H1 (cell line): ENCODE measurements around the gene SPATA31E1. TPM values are rescaled to one million over a fixed set of nuclear protein-coding genes. Genes with fewer than 3 reads are reported as not detected.

Experiments
- CTCF ChIA-PET: fragments of 300-600 bp; sonication (Branson Sonifier 250); formaldehyde crosslinking; loops from one replicate; lab custom pipeline; 2021; ENCODE audit not compliant: partially characterized antibody; lab: Charles Lee
- POLR2A ChIA-PET: fragments of 300-600 bp; sonication (Branson Sonifier 250); formaldehyde crosslinking; loops from one replicate; lab custom pipeline; 2021; ENCODE audit warnings: inconsistent platforms; ENCODE audit not compliant: partially characterized antibody; lab: Charles Lee
- DNase-seq, 2 experiments: peaks; one replicate each; pipeline versions ENCODE4 v3.0.0 to v3.0.0-alpha.2; 2010 to 2022; ENCODE audit warnings: low spot score in 2 of 2, low read depth in 1 of 2, mixed read lengths in 1 of 2
- FAIRE-seq: peaks from 2 replicates; lab custom pipeline; 2011; peaks lifted over from hg19 to GRCh38; lab: Jason Lieb, UNC
- H2AFZ ChIP-seq: 2 replicates; pipeline ENCODE4 v1.8.1; 2012; ENCODE audit warnings: low read length, inconsistent platforms
- H2AK5ac ChIP-seq: 2 replicates; pipeline ENCODE4 v1.6.1; 2013; ENCODE audit warnings: low read depth, low read length
- H2BK120ac ChIP-seq: replicated peaks from 2 replicates; pipeline ENCODE3; 2013; ENCODE audit warnings: low read depth, low read length, inconsistent platforms
- H2BK12ac ChIP-seq: 2 replicates; pipeline ENCODE4 v1.6.1; 2013; ENCODE audit warnings: low read depth, low read length
- H2BK15ac ChIP-seq: 2 replicates; pipeline ENCODE4 v1.6.1; 2013; ENCODE audit warnings: low read length
- H2BK20ac ChIP-seq: 2 replicates; pipeline ENCODE4 v1.6.1; 2013; ENCODE audit warnings: low read length
- H2BK5ac ChIP-seq: 2 replicates; pipeline ENCODE4 v1.6.1; 2013; ENCODE audit warnings: low read depth, low read length
- H3K14ac ChIP-seq: 2 replicates; pipeline ENCODE4 v1.6.1; 2013; ENCODE audit warnings: inconsistent platforms; ENCODE audit not compliant: insufficient read length
- H3K18ac ChIP-seq: 2 replicates; pipeline ENCODE4 v1.6.1; 2013; ENCODE audit warnings: low read length; ENCODE audit errors: extremely low read depth
- H3K23ac ChIP-seq: 2 replicates; pipeline ENCODE4 v1.6.1; 2013; ENCODE audit warnings: inconsistent platforms; ENCODE audit not compliant: insufficient read length
- H3K23me2 ChIP-seq: 2 replicates; pipeline ENCODE4 v1.6.1; 2013; ENCODE audit warnings: low read depth, low read length
- H3K27ac ChIP-seq: 2 replicates; pipeline ENCODE4 v1.6.1; 2011; ENCODE audit warnings: low read depth, low read length, inconsistent platforms
- H3K27me3 ChIP-seq, 4 experiments: replicated peaks in 1 of 4; 1 replicate in 1 of 4; 2 replicates in 3 of 4; pipeline versions ENCODE4 v1.6.1 to v1.8.1; 2011 to 2013; ENCODE audit warnings: low read length in 3 of 4, mild to moderate bottlenecking in 3 of 4, inconsistent platforms in 2 of 4, mixed read lengths in 2 of 4, moderate library complexity in 1 of 4; ENCODE audit not compliant: control insufficient read depth in 3 of 4, insufficient read depth in 3 of 4; ENCODE audit errors: extremely low read depth in 1 of 4
- H3K36me3 ChIP-seq, 4 experiments: 2 replicates each; pipeline versions ENCODE4 v1.6.1 to v1.8.1; 2011 to 2013; ENCODE audit warnings: mild to moderate bottlenecking in 4 of 4, low read length in 3 of 4, moderate library complexity in 2 of 4, control low read depth in 1 of 4, inconsistent platforms in 1 of 4; ENCODE audit not compliant: insufficient read depth in 4 of 4, control insufficient read depth in 2 of 4
- H3K4ac ChIP-seq: replicated peaks from 2 replicates; pipeline ENCODE3; 2013; ENCODE audit warnings: low read length, low read depth, mixed read lengths, inconsistent platforms; ENCODE audit not compliant: insufficient read length
- H3K4me1 ChIP-seq, 4 experiments: replicated peaks in 1 of 4; 1 replicate in 1 of 4; 2 replicates in 3 of 4; pipeline versions ENCODE4 v1.6.1 to v1.8.1; 2011 to 2013; ENCODE audit warnings: low read length in 3 of 4, inconsistent platforms in 2 of 4, mixed read lengths in 1 of 4; ENCODE audit not compliant: insufficient read depth in 4 of 4, control insufficient read depth in 3 of 4
- H3K4me2 ChIP-seq, 2 experiments: 2 replicates each; pipeline versions ENCODE4 v1.6.1 to v1.8.1; 2011 to 2013; ENCODE audit warnings: low read depth in 2 of 2, low read length in 2 of 2, control low read depth in 1 of 2, inconsistent platforms in 1 of 2, mild to moderate bottlenecking in 1 of 2; ENCODE audit not compliant: insufficient read depth in 1 of 2
- H3K4me3 ChIP-seq, 4 experiments: fragments of 200-600, 300-600 bp in 1 of 4; sonication (generic), shearing (Covaris generic), sonication (Bioruptor Twin) in 1 of 4; 2 replicates each; pipeline versions ENCODE4 v1.5.1 to v1.8.1; 2011 to 2016; ENCODE audit warnings: low read length in 4 of 4, low read depth in 3 of 4, control low read depth in 2 of 4, inconsistent platforms in 2 of 4, mild to moderate bottlenecking in 2 of 4, mixed read lengths in 1 of 4, moderate library complexity in 1 of 4; ENCODE audit not compliant: insufficient read depth in 2 of 4; ENCODE audit errors: extremely low read depth in 1 of 4
- H3K56ac ChIP-seq: replicated peaks from 2 replicates; pipeline ENCODE3; 2013; ENCODE audit warnings: low read depth, mild to moderate bottlenecking, mixed read lengths, low read length, inconsistent platforms; ENCODE audit not compliant: insufficient read length
- H3K79me1 ChIP-seq: 2 replicates; pipeline ENCODE4 v1.6.1; 2013; ENCODE audit warnings: low read depth, low read length, control low read depth
- H3K79me2 ChIP-seq, 2 experiments: 2 replicates each; pipeline versions ENCODE4 v1.6.1 to v1.8.1; 2012 to 2013; ENCODE audit warnings: low read length in 2 of 2, mild to moderate bottlenecking in 2 of 2, inconsistent platforms in 1 of 2; ENCODE audit not compliant: insufficient read depth in 2 of 2, control insufficient read depth in 1 of 2
- H3K9ac ChIP-seq, 4 experiments: replicated peaks in 1 of 4; 1 replicate in 1 of 4; 2 replicates in 3 of 4; pipeline versions ENCODE4 v1.6.1 to v1.8.1; 2011 to 2013; ENCODE audit warnings: low read depth in 3 of 4, low read length in 3 of 4, control low read depth in 2 of 4, mild to moderate bottlenecking in 2 of 4, moderate library complexity in 2 of 4, inconsistent platforms in 1 of 4; ENCODE audit errors: extremely low read depth in 1 of 4
- H3K9me3 ChIP-seq, 2 experiments: 2 replicates each; pipeline versions ENCODE4 v1.6.1 to v1.8.1; 2012 to 2013; ENCODE audit warnings: mild to moderate bottlenecking in 2 of 2, moderate library complexity in 2 of 2, control low read depth in 1 of 2, inconsistent platforms in 1 of 2, low read depth in 1 of 2, low read length in 1 of 2, mixed read lengths in 1 of 2; ENCODE audit not compliant: insufficient read depth in 2 of 2
- H4K20me1 ChIP-seq, 2 experiments: replicated peaks in 1 of 2; 2 replicates each; pipeline versions ENCODE3 to v1.8.1; 2011 to 2013; ENCODE audit warnings: inconsistent platforms in 2 of 2, low read length in 2 of 2, mild to moderate bottlenecking in 1 of 2; ENCODE audit not compliant: insufficient read depth in 2 of 2, control insufficient read depth in 1 of 2
- H4K5ac ChIP-seq: 2 replicates; pipeline ENCODE4 v1.6.1; 2013; ENCODE audit warnings: low read length, low read depth, mixed read lengths, inconsistent platforms; ENCODE audit not compliant: insufficient read length
- H4K8ac ChIP-seq: 2 replicates; pipeline ENCODE4 v1.8.0; 2013; ENCODE audit warnings: mild to moderate bottlenecking, moderate library complexity, low read length, inconsistent platforms; ENCODE audit not compliant: insufficient read depth; ENCODE audit errors: extremely low read depth
- H4K91ac ChIP-seq: replicated peaks from 2 replicates; pipeline ENCODE3; 2013; ENCODE audit warnings: low read length, mixed read lengths, inconsistent platforms; ENCODE audit not compliant: insufficient read length
- ASH2L ChIP-seq: fragments of 200-600, 300-600 bp; sonication (generic); IDR thresholded peaks from one replicate; pipeline ENCODE4 v1.7.1; 2017; ENCODE audit warnings: low read length
- CBX5 ChIP-seq: fragments of 300-800, 300-1000 bp; sonication (generic); IDR thresholded peaks from 2 replicates; pipeline ENCODE4 v1.7.1; 2016; ENCODE audit warnings: antibody characterized with exemption, low read length, low read depth
- CEBPB ChIP-seq: IDR thresholded peaks from 2 replicates; pipeline ENCODE4 v1.6.1; 2012; ENCODE audit warnings: low read depth, low read length
- NANOG ChIP-seq: IDR thresholded peaks from 2 replicates; pipeline ENCODE4 v1.6.1; 2011; ENCODE audit warnings: low read length, low read depth, mild to moderate bottlenecking, inconsistent platforms; ENCODE audit not compliant: insufficient read depth, poor library complexity, severe bottlenecking
- NRF1 ChIP-seq: IDR thresholded peaks from 2 replicates; pipeline ENCODE4 v1.6.1; 2011; ENCODE audit warnings: mild to moderate bottlenecking, low read depth, low read length, improper control_type of control experiment
- POLR2A ChIP-seq, 2 experiments: IDR thresholded peaks; 1 replicate in 1 of 2; 2 replicates in 1 of 2; pipeline ENCODE4 v1.6.1; 2011; ENCODE audit warnings: low read depth in 2 of 2, low read length in 2 of 2, mild to moderate bottlenecking in 2 of 2; ENCODE audit errors: control extremely low read depth in 1 of 2
- RBBP5 ChIP-seq: IDR thresholded peaks from 2 replicates; pipeline ENCODE4 v1.7.1; 2012; ENCODE audit warnings: low read depth, mild to moderate bottlenecking, inconsistent platforms, low read length, moderate library complexity, borderline replicate concordance
- SIN3A ChIP-seq, 2 experiments: IDR thresholded peaks in 1 of 2; conservative IDR thresholded peaks in 1 of 2; 2 replicates each; pipeline ENCODE4 v1.6.1; 2011 to 2012; ENCODE audit warnings: low read length in 2 of 2, improper control_type of control experiment in 1 of 2, low read depth in 1 of 2, mild to moderate bottlenecking in 1 of 2
- SP1 ChIP-seq: IDR thresholded peaks from 2 replicates; pipeline ENCODE4 v1.6.1; 2011; ENCODE audit warnings: low read depth, low read length
- SP4 ChIP-seq: IDR thresholded peaks from 2 replicates; pipeline ENCODE4 v1.6.1; 2012; ENCODE audit warnings: low read length, inconsistent platforms
- TAF1 ChIP-seq: IDR thresholded peaks from 2 replicates; pipeline ENCODE4 v1.6.1; 2011; ENCODE audit warnings: mild to moderate bottlenecking, low read depth, low read length
- ZNF274 ChIP-seq: IDR thresholded peaks from 2 replicates; pipeline ENCODE4 v1.7.0; 2012; ENCODE audit warnings: low read length, borderline replicate concordance; ENCODE audit errors: extremely low read depth
- WGBS, 2 experiments: shearing (Covaris generic) in 1 of 2; methylation state at CpG; one replicate each; pipeline versions ENCODE4 v1.1.6 to v1.1.7; 2013 to 2015; ENCODE audit warnings: low lambda C conversion rate in 2 of 2, mixed read lengths in 2 of 2, inconsistent platforms in 1 of 2, low coverage in 1 of 2, missing lambda C conversion rate in 1 of 2; ENCODE audit not compliant: insufficient replicate concordance in 2 of 2, insufficient coverage in 1 of 2, insufficient read length in 1 of 2; ENCODE audit errors: extremely low coverage in 1 of 2, missing lambda C conversion rate in 1 of 2; 5-methylcytosine and 5-hydroxymethylcytosine counted together
- polyA plus RNA-seq, 7 experiments: library from polyadenylated mRNA; depleted of rRNA in 3 of 7; stranded (reverse) in 5 of 7; unstranded in 2 of 7; fragments of >200 nt in 5 of 7; fragments of 200-250 nt in 2 of 7; gene quantifications; 1 replicate in 5 of 7; 2 replicates in 1 of 7; 4 replicates in 1 of 7; pipeline versions ENCODE4 v1.2.1 to v1.2.3, GENCODE V29; 2011 to 2013; ENCODE audit warnings: missing spikeins in 2 of 7, mixed read lengths in 2 of 7
- total RNA-seq: library from RNA; stranded (reverse); fragmentation: NEBNext Ultra II Directional; extraction: Animal tissue kit (Norgen Biotek cat#: 25700); gene quantifications from 2 replicates; pipeline ENCODE4 v1.2.1, GENCODE V29; 2021
- TF ChIP-seq, protein P1 (sequence below), 3 experiments: IDR thresholded peaks; 1 replicate in 2 of 3; 2 replicates in 1 of 3; pipeline versions ENCODE4 v1.5.1 to v1.6.1; 2011; ENCODE audit warnings: low read length in 3 of 3, mild to moderate bottlenecking in 3 of 3, inconsistent platforms in 2 of 3, low read depth in 1 of 3, moderate library complexity in 1 of 3; ENCODE audit not compliant: insufficient read depth in 1 of 3; ENCODE audit errors: control extremely low read depth in 1 of 3

The SPATA31E1 gene
- total and polyA plus RNA-seq, 2 of the 8 experiments (the other 6 are each of a cell fraction or from before 2014, with no cell fraction given), result 0.05 to 0.09 TPM

DNA sequence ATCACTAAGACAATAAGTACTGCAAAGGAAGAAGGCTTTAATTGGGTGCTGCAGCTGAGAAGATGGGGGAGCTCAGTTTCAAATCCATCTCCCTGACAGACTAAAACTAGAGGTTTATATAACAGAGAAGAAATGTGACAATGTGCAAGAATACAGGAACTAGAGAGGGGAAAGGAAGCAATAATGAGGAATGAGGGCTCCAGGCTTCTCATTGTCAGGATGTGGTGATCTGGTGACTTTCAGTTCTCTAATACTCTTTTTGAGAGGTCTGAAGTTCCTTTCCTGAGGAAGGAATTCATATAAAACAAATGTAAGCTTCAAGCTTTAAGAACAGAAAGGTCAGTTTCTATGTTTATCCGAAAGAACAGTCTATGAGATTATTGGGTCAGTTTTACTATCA lies 42.5 kb upstream of the SPATA31E1 start:
- Histone ChIP-seq H2BK120ac (no peak overlapping the region), H4K91ac (no peak overlapping the region), H3K23ac (no peak overlapping the region), H3K4me2 (no peak overlapping the region), H3K36me3 (no peaks in the 10 kb centered on the region), H4K5ac (no peak overlapping the region), H3K4me1 (no peaks in the 10 kb centered on the region), H2BK15ac (no peak overlapping the region), H2BK12ac (no peak overlapping the region), H3K79me2 (no peaks in the 10 kb centered on the region), H3K18ac (no peak overlapping the region), H3K4ac (no peak overlapping the region), H4K8ac (no peak overlapping the region), H3K9me3 (peaks cover 3 to 5% of the 10 kb centered on the region in 2 experiments; a peak in 1 of 4 replicates), H3K14ac (no peak overlapping the region), H3K56ac (no peak overlapping the region), H3K23me2 (no peaks in the 10 kb centered on the region; the same call in 1 of the 2 replicates), H4K20me1 (no peaks in the 10 kb centered on the region), H3K27me3 (no peaks in the 10 kb centered on the region), H2AK5ac (no peak overlapping the region), H2BK20ac (no peak overlapping the region), H2BK5ac (no peak overlapping the region), H2AFZ (no peak overlapping the region), H3K27ac (no peak overlapping the region), H3K79me1 (no peaks in the 10 kb centered on the region), H3K9ac (no peak overlapping the region), H3K4me3 (no peak overlapping the region)
- DNase-seq (no peak), FAIRE-seq (no peak)
- ChIA-PET POLR2A (no interaction called here), CTCF (no interaction called here)
- 100% methylated on average over 1 of the region's 1 CpG; no CpG with 5 or more reads in 1 of the 2 experiments for WGBS, 2 experiments
- TF ChIP-seq CBX5 (no peak), ZNF274 (no peak), SP4 (no peak), TAF1 (no peak), SIN3A (conservative IDR thresholded peaks at IDR 0.05 in 1 of 2, IDR thresholded peaks at IDR 0.05 in 1 of 2; ENCODE audit: low read depth in 1 of 2, low read length in 2 of 2) (no peak), RBBP5 (no peak), NRF1 (no peak), POLR2A (IDR thresholded peaks at IDR 0.05; ENCODE audit: control extremely low read depth in 1 of 2, low read depth in 2 of 2, low read length in 2 of 2) (no peak), ASH2L (no peak), SP1 (no peak), NANOG (no peak), CEBPB (no peak)
- TF ChIP-seq, protein P1, sequence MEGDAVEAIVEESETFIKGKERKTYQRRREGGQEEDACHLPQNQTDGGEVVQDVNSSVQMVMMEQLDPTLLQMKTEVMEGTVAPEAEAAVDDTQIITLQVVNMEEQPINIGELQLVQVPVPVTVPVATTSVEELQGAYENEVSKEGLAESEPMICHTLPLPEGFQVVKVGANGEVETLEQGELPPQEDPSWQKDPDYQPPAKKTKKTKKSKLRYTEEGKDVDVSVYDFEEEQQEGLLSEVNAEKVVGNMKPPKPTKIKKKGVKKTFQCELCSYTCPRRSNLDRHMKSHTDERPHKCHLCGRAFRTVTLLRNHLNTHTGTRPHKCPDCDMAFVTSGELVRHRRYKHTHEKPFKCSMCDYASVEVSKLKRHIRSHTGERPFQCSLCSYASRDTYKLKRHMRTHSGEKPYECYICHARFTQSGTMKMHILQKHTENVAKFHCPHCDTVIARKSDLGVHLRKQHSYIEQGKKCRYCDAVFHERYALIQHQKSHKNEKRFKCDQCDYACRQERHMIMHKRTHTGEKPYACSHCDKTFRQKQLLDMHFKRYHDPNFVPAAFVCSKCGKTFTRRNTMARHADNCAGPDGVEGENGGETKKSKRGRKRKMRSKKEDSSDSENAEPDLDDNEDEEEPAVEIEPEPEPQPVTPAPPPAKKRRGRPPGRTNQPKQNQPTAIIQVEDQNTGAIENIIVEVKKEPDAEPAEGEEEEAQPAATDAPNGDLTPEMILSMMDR (IDR thresholded peaks at IDR 0.05; ENCODE audit: control extremely low read depth in 1 of 3, insufficient read depth in 1 of 3, low read depth in 1 of 3, low read length in 3 of 3), result no peak
